Uterus (tissue), 4 donors: ENCODE results near the gene RASGEF1C. TPM values are rescaled to one million over a fixed set of nuclear protein-coding genes. Genes with fewer than 3 reads are reported as not detected.

Source experiments
- DNase-seq, 2 donors: peaks; one replicate each; pipeline ENCODE4 v3.0.0-alpha.2; 2019 to 2020
- H3K27ac ChIP-seq, 2 donors: fragments of 200-600 bp; sonication (generic); 1 replicate in 1 of 2; 2 replicates in 1 of 2; pipeline ENCODE4 v1.5.1; 2016 to 2018
- H3K27me3 ChIP-seq, 2 donors: fragments of 200-600 bp; sonication (generic); one replicate each; pipeline ENCODE4 v1.5.1; 2018 to 2019; ENCODE audit warnings: control low read depth in 1 of 2
- H3K36me3 ChIP-seq, 2 donors: fragments of 200-600 bp; sonication (generic); one replicate each; pipeline ENCODE4 v1.5.1; 2019; ENCODE audit warnings: control low read depth in 1 of 2
- H3K4me1 ChIP-seq, 2 donors: fragments of 200-600 bp; sonication (generic); one replicate each; pipeline ENCODE4 v1.5.1; 2018 to 2019; ENCODE audit warnings: control low read depth in 1 of 2
- H3K4me3 ChIP-seq, 2 donors: fragments of 200-600 bp; sonication (generic); 1 replicate in 1 of 2; 2 replicates in 1 of 2; pipeline ENCODE4 v1.5.1; 2018 to 2019; ENCODE audit warnings: mild to moderate bottlenecking in 1 of 2
- H3K9me3 ChIP-seq, 2 donors: fragments of 200-600 bp; sonication (generic); one replicate each; pipeline ENCODE4 v1.5.1; 2019; ENCODE audit warnings: control low read depth in 1 of 2
- CTCF ChIP-seq, 4 experiments: fragments of 200-600 bp in 2 of 4; fragments of 450-650 bp in 2 of 4; sonication (generic) in 2 of 4; IDR thresholded peaks; one replicate each; pipeline ENCODE4 v1.5.1; 2016 to 2019; ENCODE audit warnings: antibody characterized with exemption in 4 of 4, mild to moderate bottlenecking in 2 of 4, moderate library complexity in 1 of 4
- POLR2A ChIP-seq, 2 donors: fragments of 450-650 bp; IDR thresholded peaks; one replicate each; pipeline ENCODE4 v1.6.1; 2016; ENCODE audit warnings: antibody characterized with exemption in 2 of 2, mild to moderate bottlenecking in 1 of 2, moderate library complexity in 1 of 2
- intact Hi-C: fragments of 100-400 bp; cut with DNase I; formaldehyde crosslinking; loops from one replicate; pipeline ENCODE4 v1.15.1; 2023; ENCODE audit warnings: low total_unique reads
- total RNA-seq, 4 donors: library from RNA; depleted of rRNA in 3 of 4; stranded (reverse); fragments of >200 nt in 3 of 4; gene quantifications; one replicate each; pipeline versions ENCODE4 v1.1.0 to v1.2.4, GENCODE V29; 2014 to 2023
- donor health status: DM: yes; HTN: yes; CAD: no.

The RASGEF1C gene
- total RNA-seq, 4 donors from 2014 or later = 1.2 TPM; not detected in 3

GRCh38 chr5:180215783-180216630 lies 7.0 kb upstream of the RASGEF1C start:
- DNase-seq = no peak
- intact Hi-C loops = no loop called here
- Histone ChIP-seq H3K9me3 (peaks cover 0 to 17% of the 10 kb centered on the region in 2 donors), H3K27me3 (no peaks in the 10 kb centered on the region), H3K4me1 (no peaks in the 10 kb centered on the region), H3K36me3 (no peaks in the 10 kb centered on the region), H3K27ac (no peak overlapping the region), H3K4me3 (no peak overlapping the region)
- TF ChIP-seq CTCF (IDR thresholded peaks at IDR 0.05) = no peak
- TF ChIP-seq POLR2A (IDR thresholded peaks at IDR 0.05) = no peak

- H3K27me3 ChIP-seq = no peaks in the 10 kb centered on the region
- no peak for DNase-seq
- no peak overlapping the region for H3K4me3 ChIP-seq
- no peaks in the 10 kb centered on the region for H3K36me3 ChIP-seq
- no peak for TF ChIP-seq CTCF (IDR thresholded peaks at IDR 0.05)
- no peak for TF ChIP-seq POLR2A (IDR thresholded peaks at IDR 0.05)
- no peak overlapping the region for H3K27ac ChIP-seq
- intact Hi-C loops = no loop called here
- H3K9me3 ChIP-seq = peaks cover 0 to 9% of the 10 kb centered on the region in 2 donors
- no peaks in the 10 kb centered on the region for H3K4me1 ChIP-seq
These were observed 6.1 kb upstream of the RASGEF1C start for GRCh38 chr5:180214870-180215770.

GRCh38 chr5:180213657-180214207 lies 4.7 kb upstream of the RASGEF1C start:
- H3K36me3 ChIP-seq = no peaks in the 10 kb centered on the region
- no peak for DNase-seq
- H3K9me3 ChIP-seq = peaks cover 0 to 1% of the 10 kb centered on the region in 2 donors
- no peak overlapping the region for H3K27ac ChIP-seq
- TF ChIP-seq POLR2A (IDR thresholded peaks at IDR 0.05) (no peak), CTCF (IDR thresholded peaks at IDR 0.05) (no peak)
- intact Hi-C loops = no loop called here
- H3K4me3 ChIP-seq = no peak overlapping the region
- H3K27me3 ChIP-seq = no peaks in the 10 kb centered on the region
- no peaks in the 10 kb centered on the region for H3K4me1 ChIP-seq

GRCh38 chr5:180213256-180213600 lies 4.2 kb upstream of the RASGEF1C start:
- Histone ChIP-seq H3K36me3 (no peaks in the 10 kb centered on the region), H3K4me1 (peaks cover 0 to 4% of the 10 kb centered on the region in 2 donors), H3K27ac (no peak overlapping the region), H3K9me3 (no peaks in the 10 kb centered on the region), H3K4me3 (no peak overlapping the region), H3K27me3 (peaks cover 0 to 2% of the 10 kb centered on the region in 2 donors)
- intact Hi-C loops = no loop called here
- DNase-seq = no peak
- TF ChIP-seq POLR2A (IDR thresholded peaks at IDR 0.05) (no peak), CTCF (IDR thresholded peaks at IDR 0.05) (no peak)
